HL-60 (cell line): Measurements from ENCODE around the gene RPS19BP1.

Source experiments
- POLR2AphosphoS5 ChIP-seq: IDR thresholded peaks from 2 replicates; pipeline ENCODE4 v1.6.1; 2012; ENCODE audit warnings: low read depth
- SPI1 ChIP-seq: IDR thresholded peaks from 2 replicates; pipeline ENCODE4 v1.6.1; 2012; ENCODE audit warnings: low read depth, mild to moderate bottlenecking, borderline replicate concordance
- TF ChIP-seq, protein P1 (sequence below): IDR thresholded peaks from one replicate; pipeline ENCODE4 v1.5.1; 2011; ENCODE audit warnings: low read length, control low read depth, inconsistent platforms; ENCODE audit not compliant: insufficient read depth
- TF ChIP-seq, protein P2 (sequence below): IDR thresholded peaks from 2 replicates; pipeline ENCODE4 v1.6.1; 2012; ENCODE audit warnings: low read depth; ENCODE audit not compliant: insufficient replicate concordance

DNA sequence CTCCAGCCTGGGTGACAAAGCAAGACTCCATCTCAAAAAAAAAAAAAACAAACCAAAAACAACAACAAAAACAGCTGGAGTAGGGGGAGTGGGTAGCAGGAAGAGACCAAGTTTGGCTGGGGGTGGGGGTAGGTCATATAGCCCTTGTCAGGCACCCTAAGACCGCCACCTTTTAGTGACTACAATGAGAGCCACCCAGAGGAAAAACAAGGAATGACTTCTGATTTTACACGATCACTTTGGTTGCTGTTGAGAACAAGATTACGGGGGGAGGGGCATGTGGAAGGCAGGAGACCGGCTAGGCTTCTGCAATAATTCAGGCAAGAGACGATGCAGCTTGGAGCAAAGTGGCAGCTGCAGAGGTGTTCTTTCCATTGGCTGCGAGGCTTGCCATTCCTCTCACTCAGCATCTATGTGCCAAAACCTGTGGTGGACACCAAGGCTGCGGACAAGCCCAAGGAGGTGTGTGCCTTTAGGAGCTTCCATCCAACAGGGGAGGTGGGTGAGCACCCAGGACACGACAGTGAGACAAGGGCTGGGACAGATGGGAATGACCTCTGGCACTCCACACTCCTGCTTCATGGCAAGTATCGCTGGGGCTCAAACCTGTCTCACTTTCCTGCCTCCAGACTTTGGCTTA lies 1.7 kb downstream of the RPS19BP1 start:
- TF ChIP-seq, protein P1, sequence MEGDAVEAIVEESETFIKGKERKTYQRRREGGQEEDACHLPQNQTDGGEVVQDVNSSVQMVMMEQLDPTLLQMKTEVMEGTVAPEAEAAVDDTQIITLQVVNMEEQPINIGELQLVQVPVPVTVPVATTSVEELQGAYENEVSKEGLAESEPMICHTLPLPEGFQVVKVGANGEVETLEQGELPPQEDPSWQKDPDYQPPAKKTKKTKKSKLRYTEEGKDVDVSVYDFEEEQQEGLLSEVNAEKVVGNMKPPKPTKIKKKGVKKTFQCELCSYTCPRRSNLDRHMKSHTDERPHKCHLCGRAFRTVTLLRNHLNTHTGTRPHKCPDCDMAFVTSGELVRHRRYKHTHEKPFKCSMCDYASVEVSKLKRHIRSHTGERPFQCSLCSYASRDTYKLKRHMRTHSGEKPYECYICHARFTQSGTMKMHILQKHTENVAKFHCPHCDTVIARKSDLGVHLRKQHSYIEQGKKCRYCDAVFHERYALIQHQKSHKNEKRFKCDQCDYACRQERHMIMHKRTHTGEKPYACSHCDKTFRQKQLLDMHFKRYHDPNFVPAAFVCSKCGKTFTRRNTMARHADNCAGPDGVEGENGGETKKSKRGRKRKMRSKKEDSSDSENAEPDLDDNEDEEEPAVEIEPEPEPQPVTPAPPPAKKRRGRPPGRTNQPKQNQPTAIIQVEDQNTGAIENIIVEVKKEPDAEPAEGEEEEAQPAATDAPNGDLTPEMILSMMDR, result no peak
- TF ChIP-seq POLR2AphosphoS5 (no peak), SPI1 (no peak)
- TF ChIP-seq, protein P2, sequence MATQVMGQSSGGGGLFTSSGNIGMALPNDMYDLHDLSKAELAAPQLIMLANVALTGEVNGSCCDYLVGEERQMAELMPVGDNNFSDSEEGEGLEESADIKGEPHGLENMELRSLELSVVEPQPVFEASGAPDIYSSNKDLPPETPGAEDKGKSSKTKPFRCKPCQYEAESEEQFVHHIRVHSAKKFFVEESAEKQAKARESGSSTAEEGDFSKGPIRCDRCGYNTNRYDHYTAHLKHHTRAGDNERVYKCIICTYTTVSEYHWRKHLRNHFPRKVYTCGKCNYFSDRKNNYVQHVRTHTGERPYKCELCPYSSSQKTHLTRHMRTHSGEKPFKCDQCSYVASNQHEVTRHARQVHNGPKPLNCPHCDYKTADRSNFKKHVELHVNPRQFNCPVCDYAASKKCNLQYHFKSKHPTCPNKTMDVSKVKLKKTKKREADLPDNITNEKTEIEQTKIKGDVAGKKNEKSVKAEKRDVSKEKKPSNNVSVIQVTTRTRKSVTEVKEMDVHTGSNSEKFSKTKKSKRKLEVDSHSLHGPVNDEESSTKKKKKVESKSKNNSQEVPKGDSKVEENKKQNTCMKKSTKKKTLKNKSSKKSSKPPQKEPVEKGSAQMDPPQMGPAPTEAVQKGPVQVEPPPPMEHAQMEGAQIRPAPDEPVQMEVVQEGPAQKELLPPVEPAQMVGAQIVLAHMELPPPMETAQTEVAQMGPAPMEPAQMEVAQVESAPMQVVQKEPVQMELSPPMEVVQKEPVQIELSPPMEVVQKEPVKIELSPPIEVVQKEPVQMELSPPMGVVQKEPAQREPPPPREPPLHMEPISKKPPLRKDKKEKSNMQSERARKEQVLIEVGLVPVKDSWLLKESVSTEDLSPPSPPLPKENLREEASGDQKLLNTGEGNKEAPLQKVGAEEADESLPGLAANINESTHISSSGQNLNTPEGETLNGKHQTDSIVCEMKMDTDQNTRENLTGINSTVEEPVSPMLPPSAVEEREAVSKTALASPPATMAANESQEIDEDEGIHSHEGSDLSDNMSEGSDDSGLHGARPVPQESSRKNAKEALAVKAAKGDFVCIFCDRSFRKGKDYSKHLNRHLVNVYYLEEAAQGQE, result no peak
